GM18498 (cell line): Measurements from ENCODE around the gene RANBP17.
"Not testable (repeated sequence)": the region's sequence is repeated elsewhere in the genome, so short reads cannot be mapped to it uniquely, and the experiment has no call there.

Experiments used
- ATAC-seq: cut with Tn5 transposase; IDR thresholded peaks from one replicate; pipeline ENCODE4 v1.9.1; 2021; ENCODE audit warnings: mild to moderate bottlenecking, moderate library complexity; ENCODE audit not compliant: unreplicated experiment

Gene RANBP17

DNA sequence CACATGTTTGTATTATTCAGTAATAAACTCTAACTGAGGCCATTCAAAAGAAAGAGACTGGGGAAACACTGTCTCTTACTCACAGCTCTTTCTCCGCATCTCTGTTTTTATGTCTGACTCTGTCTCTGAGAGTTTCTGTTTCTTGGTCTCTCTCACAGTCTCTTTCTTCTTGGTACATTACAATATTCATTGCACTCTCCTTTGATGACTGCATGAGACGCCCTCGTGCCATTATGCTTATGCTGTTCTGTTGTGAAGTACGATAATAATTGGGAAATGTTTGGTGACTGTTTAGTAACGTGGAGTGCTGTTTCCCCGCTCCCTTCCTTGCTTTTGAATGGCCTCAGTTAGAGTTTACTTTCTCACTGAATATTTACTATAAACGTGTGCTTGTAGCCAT, 421.9 kb downstream of the RANBP17 start:
- ATAC-seq, result no peak

DNA sequence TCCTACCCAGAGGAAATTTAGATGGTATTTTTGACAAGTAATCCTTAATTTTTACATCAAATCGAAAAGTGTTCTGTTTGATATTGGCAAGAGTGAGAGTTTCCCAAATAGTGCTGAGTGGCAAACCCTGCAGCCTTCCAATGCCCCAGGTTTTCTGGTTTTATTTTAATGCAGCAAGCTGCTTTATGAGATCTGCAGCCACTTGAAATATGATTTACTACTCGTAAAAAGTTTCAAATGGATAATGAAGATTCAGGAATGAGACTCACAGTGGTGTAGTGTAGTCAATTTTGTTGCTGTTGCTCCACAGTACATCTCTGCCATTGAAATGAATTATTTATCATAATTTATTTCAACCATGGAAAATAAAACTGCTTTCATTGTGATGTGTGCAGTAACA, 423.6 kb downstream of the RANBP17 start:
- no peak for ATAC-seq

DNA sequence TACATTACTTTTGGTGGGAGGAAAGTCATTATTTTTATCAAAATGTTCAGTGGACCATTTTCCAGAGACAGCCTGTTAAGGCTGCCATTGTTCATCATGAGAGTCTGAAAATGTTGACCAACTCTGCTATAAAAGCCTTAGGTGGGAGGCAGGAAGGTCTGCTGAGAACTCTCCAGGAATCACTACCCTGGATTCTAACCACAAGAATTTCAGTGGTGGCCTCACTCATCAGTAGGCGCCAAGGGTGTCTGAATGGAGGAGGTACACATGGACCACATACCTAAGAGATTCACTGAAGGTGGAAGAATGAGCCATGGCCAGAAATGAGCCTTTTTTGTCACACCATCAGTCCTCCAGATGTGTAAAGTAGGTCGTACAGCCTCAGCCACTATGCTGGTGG, 426.2 kb downstream of the RANBP17 start:
- ATAC-seq, result no peak

DNA sequence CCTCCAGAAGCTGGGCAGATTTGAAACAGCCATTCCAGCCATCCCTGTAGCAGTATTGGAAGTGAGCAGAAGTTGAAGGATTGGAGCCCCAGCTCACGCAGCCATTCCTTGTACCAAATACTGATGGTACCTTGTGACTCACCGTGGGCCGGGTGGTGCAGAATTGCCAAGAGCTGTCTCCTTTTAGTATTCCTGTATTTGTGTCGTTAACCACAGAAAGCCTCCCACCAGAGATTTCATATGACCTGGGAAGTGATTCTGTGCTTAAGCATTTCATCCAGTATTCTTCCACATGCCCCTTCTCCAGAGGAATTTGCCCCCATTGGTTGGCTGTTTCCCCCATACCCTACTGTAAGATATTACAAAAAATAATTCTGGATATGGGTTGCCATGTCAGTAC, 429.6 kb downstream of the RANBP17 start:
- no peak for ATAC-seq

DNA sequence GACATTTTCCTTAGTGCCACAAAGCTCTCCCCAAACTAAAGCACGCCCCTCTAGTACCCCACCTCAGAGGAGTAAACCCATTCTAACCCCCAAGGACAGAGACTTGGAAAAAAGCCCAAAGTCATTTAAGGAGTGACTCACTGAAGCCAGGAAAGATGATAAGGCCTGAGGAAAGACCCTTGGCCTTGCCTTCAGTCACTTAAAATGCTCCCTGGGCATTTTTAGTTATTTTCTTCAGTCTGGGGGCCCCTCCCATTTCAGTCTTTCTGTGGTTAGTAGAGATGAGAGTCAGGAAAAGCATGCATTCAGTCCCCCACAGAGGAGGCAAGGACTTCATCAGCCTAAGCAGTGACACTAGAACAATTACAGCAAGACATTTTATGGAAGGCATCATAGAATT, 433.5 kb downstream of the RANBP17 start:
- ATAC-seq, result no peak

DNA sequence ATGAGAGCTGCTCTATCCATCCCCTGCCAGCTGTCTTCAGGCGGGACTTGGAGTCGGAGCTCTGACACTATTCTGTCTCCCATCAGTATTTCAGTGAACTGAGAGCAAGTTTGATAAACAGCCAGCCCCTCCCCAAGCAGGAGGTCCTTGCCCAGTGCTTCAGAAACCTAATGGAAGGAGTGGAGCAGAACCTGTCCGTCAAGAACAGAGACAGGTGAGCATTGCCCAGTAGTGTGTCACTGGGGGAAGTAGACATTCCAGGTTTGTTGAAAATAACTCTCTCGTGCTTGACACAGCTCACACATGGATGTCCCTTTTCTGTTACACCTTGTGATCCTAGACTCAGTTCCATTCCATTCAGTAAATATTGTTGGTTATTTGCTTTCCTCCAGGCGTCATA, 434.0 kb downstream of the RANBP17 start:
- ATAC-seq, result no peak

DNA sequence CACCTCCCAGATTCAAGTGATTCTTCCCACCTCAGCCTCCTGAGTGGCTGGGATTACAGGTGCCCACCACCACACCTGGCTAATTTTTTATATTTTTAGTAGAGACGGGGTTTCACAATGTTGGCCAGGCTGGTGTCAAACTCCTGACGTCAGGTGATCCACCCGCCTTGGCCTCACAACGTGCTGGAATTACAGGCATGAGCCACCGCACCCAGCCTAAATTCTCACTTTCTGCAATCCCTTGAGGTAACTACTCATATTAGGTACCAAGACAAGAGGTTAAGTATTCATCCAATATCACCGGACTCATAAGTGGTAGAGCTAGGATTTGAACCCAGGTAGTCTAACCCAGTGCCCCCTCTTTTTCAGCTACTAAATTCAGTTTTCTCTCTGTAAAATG, 436.1 kb downstream of the RANBP17 start:
- not testable (repeated sequence) for ATAC-seq

DNA sequence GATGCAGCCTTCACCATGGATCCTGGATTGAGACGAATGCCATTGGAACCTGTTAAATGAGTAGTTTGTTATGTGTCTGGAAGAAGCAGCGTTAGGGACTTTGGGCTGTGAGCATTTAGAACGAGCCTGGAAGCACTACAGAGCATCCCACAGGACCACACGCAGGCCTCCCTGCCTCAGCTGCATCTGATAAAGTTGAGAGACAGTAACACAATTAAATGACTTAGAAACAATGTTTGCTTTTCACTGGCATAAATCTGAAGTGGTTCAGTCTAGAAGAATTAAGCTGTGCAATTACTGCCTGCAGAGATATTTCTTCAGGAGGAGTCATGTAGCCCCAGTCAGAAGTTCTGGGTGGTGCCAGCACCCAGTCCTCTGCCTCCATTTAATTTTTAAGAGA, 437.4 kb downstream of the RANBP17 start:
- ATAC-seq, result no peak

DNA sequence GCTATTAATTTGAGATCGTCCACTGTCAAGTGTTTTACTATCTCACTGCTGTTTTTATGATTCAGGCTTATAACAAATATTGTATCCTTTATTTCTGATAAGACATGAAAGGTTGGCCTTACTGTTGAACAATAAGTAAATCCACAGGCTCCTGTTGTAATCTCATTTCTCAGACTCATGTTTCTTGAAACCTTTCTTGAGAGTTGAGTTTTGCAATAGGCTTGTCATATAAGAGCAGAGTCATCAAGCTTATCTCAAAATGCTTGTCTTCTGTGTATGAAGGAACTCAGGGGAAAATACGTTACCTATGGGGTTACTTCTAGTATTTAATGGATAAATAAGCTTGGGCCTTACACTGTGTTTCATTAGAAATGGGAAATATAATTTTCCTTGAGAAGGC, 438.0 kb downstream of the RANBP17 start:
- no peak for ATAC-seq

DNA sequence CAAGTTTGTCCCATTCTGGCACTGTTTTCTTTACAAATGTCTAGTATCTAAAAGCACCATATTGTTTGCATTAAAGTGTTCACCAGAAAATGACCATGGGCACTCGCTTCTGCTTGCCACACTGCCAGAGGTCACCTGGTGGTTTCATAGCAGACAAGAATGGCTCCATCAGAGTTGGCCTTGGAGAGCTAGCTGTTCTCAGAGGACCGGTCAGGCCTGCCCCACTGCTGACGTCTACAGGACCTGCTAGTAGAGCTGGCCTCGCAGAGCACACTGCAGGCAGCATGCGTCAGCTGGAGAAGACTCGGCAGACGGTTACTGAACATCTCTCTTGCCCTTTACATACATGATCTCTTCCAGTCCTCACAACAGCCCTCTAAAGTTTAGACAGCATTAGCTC, 438.5 kb downstream of the RANBP17 start:
- ATAC-seq, result no peak

DNA sequence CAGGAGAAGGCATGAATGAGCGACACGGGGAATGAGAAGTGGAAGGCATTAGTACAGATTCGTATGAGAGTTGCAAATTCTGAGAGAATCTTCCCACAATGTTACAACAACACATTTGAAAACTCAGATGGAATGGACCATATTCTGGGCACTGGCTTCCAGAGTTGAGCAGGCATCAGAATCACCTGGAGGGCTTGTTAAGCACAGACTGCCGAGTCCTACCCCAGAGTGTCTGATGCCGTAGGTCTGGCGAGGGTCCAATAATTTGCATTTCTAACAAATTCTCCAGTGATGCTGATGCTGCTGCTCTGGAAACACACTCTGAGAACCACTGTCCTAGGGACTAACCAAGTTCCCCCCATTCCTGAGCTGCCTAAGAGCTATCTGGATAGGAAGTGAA, 444.3 kb downstream of the RANBP17 start:
- no peak for ATAC-seq

DNA sequence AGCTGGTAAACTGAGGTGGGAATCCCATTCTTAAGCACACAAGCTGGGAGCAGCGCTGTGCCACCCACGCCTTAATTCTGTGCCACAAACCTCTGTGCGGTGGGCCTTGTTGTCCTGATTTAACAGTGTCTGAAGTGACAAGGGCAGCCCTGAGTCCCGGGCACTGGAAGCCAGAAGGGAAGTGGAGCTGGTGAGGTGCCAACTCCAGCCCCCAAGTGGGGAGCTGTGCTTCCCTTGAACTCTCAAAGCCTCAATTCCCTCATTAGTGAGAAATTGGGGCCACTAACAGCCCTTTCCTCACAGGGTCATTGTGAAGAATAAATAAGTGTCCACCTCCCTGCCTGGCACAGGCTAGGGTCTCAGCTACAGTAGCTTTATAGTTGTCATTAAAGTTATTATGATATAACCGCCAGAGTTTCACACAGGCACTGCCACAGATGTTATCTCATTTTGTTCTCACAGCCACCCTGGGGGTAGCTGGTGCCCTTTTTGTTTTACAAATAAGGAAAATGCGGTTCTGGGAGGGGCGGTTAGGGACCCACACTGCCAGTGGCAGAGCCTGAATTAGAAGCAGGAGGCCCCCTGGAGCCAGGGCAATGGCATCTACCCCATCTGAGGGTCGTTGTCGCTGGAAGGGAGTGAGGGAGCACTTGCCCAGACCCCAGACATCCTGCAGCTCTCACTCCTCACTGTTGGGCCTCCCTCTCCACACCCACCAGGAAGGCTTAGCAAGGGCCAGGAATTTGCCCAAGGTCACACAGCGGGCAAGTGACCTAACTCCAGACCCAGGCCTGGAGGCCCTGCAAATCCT, 445.2 kb downstream of the RANBP17 start:
- ATAC-seq, result no peak

DNA sequence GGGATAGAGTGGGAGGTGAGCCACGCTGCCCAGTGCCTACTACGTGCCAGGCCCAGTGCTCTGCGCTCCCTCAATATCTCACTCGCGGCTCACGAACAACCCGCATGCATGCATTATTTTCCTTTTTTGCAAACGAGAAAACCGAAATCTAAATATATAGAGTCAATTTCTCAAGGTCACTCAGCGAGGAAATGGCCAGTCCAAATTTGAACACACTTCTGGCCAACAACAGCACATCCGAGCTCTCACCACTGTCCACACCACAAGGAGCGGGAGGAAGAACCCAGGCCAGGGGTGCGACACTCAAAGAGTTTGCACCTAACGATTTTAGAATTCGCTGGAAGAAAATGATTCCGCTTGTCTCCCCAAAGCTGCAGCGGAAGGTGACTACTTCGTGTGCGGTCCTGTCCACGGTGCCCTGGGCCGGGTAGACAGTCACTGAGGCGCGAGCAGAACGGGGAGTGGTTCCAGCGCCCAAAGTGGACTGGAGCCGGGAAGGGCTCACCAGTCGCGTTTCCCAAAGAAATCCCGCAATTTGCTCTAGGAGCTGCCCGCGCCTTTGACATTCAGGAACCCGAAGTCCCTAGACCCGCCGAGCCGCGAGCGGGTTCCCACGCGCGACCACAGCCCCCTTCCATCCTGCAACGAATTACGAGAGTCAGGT, 446.1 kb downstream of the RANBP17 start:
- no peak for ATAC-seq

DNA sequence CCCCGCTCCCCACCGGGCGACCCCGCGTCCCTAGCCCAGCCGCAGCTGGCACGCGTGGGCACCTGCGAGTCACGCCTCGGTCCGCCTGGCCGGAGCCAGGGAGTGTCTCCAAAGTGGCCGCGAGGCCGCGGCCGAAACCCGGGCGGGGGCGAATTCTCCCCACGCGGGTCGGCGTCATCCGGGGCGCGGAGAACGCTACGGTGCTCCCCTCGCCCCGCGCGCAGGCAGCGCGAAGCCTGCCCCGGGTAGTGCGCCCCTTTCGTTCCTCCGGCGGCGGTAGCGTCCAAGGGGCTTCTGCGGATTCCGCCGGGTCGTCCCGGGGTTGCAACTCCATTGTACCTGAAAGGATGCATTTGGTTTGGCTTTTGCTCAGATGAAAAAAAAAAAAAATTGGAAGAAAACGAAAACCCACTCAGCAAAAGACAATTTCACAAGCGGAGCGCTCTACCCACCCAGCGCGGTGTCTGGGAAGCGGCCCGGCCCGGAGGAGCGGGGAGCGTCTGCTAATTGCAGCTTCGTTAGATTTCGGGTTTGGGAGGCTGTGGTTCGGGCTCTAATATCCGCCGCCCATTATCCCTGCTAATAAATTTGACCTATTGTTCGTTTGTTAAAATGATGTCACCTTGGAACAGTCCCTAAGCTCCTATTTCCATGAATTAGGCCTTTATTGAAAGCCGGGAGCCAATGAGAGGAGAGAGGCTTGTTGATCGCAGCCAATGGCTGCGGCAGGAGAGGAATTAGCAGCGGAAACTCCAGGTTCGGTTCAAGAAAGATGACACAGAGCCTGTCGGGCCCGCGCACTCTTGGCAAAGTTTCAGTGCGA, 446.8 kb downstream of the RANBP17 start, which contains the start of gene TLX3:
Gene TLX3, plus strand, starts transcription at position 796 of the 823 bp plus-strand sequence. CDS start 118 bp downstream, outside the sequence.
- no peak for ATAC-seq

DNA sequence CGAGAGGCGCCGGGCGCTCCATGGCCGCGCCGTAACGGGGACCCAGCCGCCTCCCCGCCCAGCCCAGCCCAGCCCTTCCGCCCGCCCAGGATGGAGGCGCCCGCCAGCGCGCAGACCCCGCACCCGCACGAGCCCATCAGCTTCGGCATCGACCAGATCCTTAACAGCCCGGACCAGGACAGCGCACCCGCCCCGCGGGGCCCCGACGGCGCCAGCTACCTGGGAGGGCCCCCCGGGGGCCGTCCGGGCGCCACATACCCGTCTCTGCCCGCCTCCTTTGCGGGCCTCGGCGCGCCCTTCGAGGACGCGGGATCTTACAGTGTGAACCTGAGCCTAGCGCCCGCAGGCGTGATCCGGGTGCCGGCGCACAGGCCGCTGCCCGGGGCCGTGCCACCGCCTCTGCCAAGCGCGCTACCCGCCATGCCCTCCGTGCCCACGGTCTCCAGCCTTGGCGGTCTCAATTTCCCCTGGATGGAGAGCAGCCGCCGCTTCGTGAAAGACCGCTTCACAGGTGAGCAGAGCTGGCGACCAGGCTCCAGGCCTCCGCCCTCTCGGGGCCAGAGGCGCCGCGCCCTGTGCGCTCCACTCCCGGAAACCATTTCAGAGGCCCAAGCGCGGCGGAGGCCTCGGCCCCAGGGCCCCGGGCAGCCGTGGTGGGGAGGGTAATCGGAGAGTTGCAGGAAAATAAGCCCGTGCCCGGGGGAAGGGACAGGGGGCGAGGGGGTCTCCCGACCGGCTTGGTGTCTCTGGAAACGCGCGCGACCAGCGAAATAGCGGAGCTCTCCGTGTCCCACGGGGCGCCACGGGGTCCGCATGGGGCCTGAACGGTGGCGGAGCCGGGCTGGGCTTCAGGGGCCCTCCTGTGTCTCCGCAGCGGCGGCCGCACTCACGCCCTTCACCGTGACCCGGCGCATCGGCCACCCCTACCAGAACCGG, 447.7 kb downstream of the RANBP17 start:
- ATAC-seq, result no peak

DNA sequence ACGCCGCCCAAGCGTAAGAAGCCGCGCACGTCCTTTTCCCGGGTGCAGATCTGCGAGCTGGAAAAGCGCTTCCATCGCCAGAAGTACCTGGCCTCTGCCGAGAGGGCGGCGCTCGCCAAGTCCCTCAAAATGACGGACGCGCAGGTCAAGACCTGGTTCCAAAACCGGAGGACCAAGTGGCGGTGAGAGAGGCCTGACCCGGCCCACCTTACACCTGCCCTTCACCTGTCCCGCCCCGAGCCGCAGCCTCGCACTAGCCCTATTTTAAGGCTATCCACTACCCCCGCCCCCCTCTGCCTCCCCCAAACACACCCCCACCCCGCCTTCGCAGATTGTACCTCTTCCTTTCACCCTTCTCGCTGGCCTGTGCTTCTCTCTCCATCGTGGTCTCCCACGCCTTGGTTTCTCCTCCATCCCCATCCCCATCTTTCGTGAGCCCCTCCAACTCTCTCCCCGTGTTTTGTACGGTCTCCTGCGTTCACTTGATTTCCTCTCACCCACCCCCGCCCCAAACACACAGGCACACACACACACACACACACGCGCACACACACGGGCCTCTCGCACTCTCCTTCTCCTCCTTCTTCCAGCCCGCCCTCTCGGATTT, 448.5 kb downstream of the RANBP17 start:
- no peak for ATAC-seq

DNA sequence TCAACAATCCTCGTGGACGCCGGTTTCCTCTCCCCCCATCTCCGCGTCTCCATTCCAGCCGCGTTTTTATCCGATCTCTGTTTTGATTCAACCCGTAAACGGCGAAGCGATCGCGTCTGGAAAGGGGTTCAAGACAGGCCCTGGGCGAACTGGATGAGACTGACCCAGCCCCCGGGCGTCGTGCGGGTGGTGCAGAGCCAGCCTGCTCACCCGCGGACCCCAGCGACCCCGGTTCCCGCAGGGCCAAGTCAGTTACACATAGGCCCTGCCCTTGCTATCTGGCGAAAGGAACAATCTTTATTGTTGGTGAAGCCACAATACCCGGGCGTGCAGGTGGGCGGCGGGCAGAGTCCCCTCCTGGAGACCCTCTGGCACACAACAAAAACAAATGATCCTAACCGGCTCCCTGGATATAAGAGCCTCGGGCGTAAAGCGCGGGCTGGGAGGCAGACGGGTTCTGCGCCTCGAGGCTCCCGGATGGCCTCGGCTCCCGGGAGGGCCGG, 449.1 kb downstream of the RANBP17 start:
- ATAC-seq, result no peak

DNA sequence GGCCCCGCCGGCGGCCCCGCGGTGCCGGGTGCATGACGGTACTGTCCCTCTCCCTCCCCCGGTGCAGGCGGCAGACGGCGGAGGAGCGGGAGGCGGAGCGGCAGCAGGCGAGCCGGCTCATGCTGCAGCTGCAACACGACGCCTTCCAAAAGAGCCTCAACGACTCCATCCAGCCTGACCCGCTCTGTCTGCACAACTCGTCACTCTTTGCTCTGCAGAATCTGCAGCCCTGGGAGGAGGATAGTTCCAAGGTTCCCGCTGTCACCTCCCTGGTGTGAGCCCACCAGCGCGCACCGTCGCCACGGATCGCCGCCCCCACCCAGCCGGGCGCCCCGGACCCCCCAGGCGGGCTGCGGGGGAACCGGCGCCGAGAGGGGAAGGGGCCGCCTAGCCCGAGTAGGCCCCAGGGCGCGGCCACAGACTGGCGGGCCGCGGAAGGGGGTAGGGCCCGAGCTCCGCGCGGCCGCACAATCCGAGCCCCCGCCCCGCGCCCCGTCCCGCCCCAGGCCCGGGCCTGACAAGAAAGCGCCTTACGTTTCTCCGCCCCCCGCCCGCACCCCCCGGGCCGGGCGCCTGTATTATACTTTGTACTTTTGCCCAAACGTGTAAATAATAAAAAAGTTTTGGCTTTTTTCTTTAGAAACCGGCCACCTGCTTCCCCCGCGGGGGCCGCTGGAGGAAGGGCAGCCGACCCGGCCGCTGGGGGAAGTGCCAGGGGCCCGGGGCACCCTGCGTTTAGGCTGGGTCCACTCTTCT, 449.7 kb downstream of the RANBP17 start:
- no peak for ATAC-seq
